PC-9 (cell line): ENCODE data around the gene TARDBP. TPM values are rescaled to one million over a fixed set of nuclear protein-coding genes. Genes with fewer than 3 reads are reported as not detected.

ENCODE experiments used
- BruUV-seq: library from RNA; stranded (reverse); fragments of 400-500 nt; replicated peaks from 2 replicates; lab custom pipeline; 2021; lab: Mats Ljungman, UMichigan
- CTCF ChIA-PET: fragments of 300-600 bp; sonication (Branson Sonifier 250); formaldehyde crosslinking; loops from one replicate; lab custom pipeline; 2022; ENCODE audit warnings: antibody characterized with exemption; lab: Charles Lee
- POLR2A ChIA-PET: fragments of 300-600 bp; sonication (Branson Sonifier 250); formaldehyde crosslinking; loops from one replicate; lab custom pipeline; 2022; ENCODE audit warnings: antibody characterized with exemption; ENCODE audit not compliant: unreplicated experiment; lab: Charles Lee
- DNase-seq, 2 experiments: peaks; one replicate each; pipeline versions ENCODE4 v3.0.0 to v3.0.0-alpha.2; 2015 to 2022; ENCODE audit warnings: mixed read lengths in 1 of 2
- H2AFZ ChIP-seq: fragments of 200-600 bp; sonication (generic); 2 replicates; pipeline ENCODE4 v1.8.1; 2017; ENCODE audit warnings: antibody characterized with exemption
- H3F3A ChIP-seq: fragments of 200-600 bp; sonication (generic); 2 replicates; pipeline ENCODE4 v1.8.1; 2017; ENCODE audit warnings: antibody characterized with exemption, mild to moderate bottlenecking, low read depth; ENCODE audit not compliant: insufficient read depth
- H3K27ac ChIP-seq: fragments of 200-600 bp; sonication (generic); 2 replicates; pipeline ENCODE4 v1.6.1; 2016; ENCODE audit warnings: mixed run types
- H3K27me3 ChIP-seq: fragments of 200-600 bp; sonication (generic); 2 replicates; pipeline ENCODE4 v1.6.1; 2016; ENCODE audit warnings: low read depth, mixed run types; ENCODE audit not compliant: insufficient read depth
- H3K36me3 ChIP-seq: fragments of 200-600 bp; sonication (generic); 2 replicates; pipeline ENCODE4 v1.6.1; 2016; ENCODE audit warnings: low read depth, mixed run types
- H3K4me1 ChIP-seq: fragments of 200-600 bp; sonication (generic); replicated peaks from 2 replicates; pipeline ENCODE4 v1.6.1; 2016; ENCODE audit warnings: mixed run types; ENCODE audit not compliant: insufficient read depth
- H3K4me2 ChIP-seq: fragments of 200-600 bp; sonication (generic); 2 replicates; pipeline ENCODE4 v1.6.1; 2017; ENCODE audit warnings: mixed run types
- H3K4me3 ChIP-seq: fragments of 200-600 bp; sonication (generic); 2 replicates; pipeline ENCODE4 v1.6.1; 2016; ENCODE audit warnings: mixed run types
- H3K79me2 ChIP-seq: fragments of 200-600 bp; sonication (generic); 2 replicates; pipeline ENCODE4 v1.6.1; 2017; ENCODE audit warnings: low read depth, mixed run types
- H3K9me2 ChIP-seq: fragments of 200-600 bp; sonication (generic); 2 replicates; pipeline ENCODE4 v1.8.1; 2017; ENCODE audit warnings: mild to moderate bottlenecking; ENCODE audit not compliant: insufficient read depth
- H3K9me3 ChIP-seq: fragments of 200-600 bp; sonication (generic); 2 replicates; pipeline ENCODE4 v1.8.1; 2016; ENCODE audit warnings: low read depth; ENCODE audit not compliant: insufficient read depth
- H4K20me1 ChIP-seq: fragments of 200-600 bp; sonication (generic); 2 replicates; pipeline ENCODE4 v1.8.1; 2017; ENCODE audit not compliant: insufficient read depth
- EZH2 ChIP-seq: fragments of 200-600 bp; sonication (generic); IDR thresholded peaks from 2 replicates; pipeline ENCODE4 v1.8.0; 2017; ENCODE audit warnings: antibody characterized with exemption, low read depth
- intact Hi-C: fragments of 100-400 bp; cut with micrococcal nuclease; formaldehyde crosslinking; loops from one replicate; pipeline ENCODE4 v1.10.0; 2022; ENCODE audit not compliant: unreplicated experiment
- total RNA-seq: library from RNA; stranded (reverse); gene quantifications from 2 replicates; pipeline ENCODE4 v1.2.3, GENCODE V29; 2021
- TF ChIP-seq, protein P1 (sequence below): fragments of 200-600 bp; sonication (generic); conservative IDR thresholded peaks from 2 replicates; pipeline ENCODE4 v1.6.1; 2017; ENCODE audit warnings: mixed run types, antibody characterized with exemption, mild to moderate bottlenecking, moderate library complexity

The TARDBP gene
- total RNA-seq, 1 experiment from 2014 or later = 142 TPM

- Histone ChIP-seq H3F3A (no peaks in the 10 kb centered on the region), H3K79me2 (no peaks in the 10 kb centered on the region), H3K4me2 (no peak overlapping the region), H2AFZ (no peak overlapping the region), H3K27me3 (no peaks in the 10 kb centered on the region), H4K20me1 (no peaks in the 10 kb centered on the region), H3K4me3 (no peak overlapping the region), H3K4me1 (no peaks in the 10 kb centered on the region), H3K36me3 (no peaks in the 10 kb centered on the region), H3K9me2 (no peaks in the 10 kb centered on the region), H3K9me3 (no peaks in the 10 kb centered on the region), H3K27ac (no peak overlapping the region)
- ChIA-PET CTCF (interaction anchor here (0.7 kb wide), 1 partner anchor 128 kb away, joined by 16 read pairs; no protein-coding TSS in a partner anchor), POLR2A (no interaction called here)
- intact Hi-C loops = no loop called here
- TF ChIP-seq, protein P1, sequence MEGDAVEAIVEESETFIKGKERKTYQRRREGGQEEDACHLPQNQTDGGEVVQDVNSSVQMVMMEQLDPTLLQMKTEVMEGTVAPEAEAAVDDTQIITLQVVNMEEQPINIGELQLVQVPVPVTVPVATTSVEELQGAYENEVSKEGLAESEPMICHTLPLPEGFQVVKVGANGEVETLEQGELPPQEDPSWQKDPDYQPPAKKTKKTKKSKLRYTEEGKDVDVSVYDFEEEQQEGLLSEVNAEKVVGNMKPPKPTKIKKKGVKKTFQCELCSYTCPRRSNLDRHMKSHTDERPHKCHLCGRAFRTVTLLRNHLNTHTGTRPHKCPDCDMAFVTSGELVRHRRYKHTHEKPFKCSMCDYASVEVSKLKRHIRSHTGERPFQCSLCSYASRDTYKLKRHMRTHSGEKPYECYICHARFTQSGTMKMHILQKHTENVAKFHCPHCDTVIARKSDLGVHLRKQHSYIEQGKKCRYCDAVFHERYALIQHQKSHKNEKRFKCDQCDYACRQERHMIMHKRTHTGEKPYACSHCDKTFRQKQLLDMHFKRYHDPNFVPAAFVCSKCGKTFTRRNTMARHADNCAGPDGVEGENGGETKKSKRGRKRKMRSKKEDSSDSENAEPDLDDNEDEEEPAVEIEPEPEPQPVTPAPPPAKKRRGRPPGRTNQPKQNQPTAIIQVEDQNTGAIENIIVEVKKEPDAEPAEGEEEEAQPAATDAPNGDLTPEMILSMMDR = no peak
- TF ChIP-seq EZH2 = no peak
- no peak for DNase-seq
- BruUV-seq = no TSS peak
Measured at GRCh38 chr1:11042995-11043874, 30.8 kb downstream of the TARDBP start.

GRCh38 chr1:11044086-11044848 lies 31.8 kb downstream of the TARDBP start:
- CTCF ChIA-PET = no interaction called here
- TF ChIP-seq EZH2 = no peak
- TF ChIP-seq, protein P1 = no peak
- Histone ChIP-seq H3K9me3 (no peaks in the 10 kb centered on the region), H3K36me3 (no peaks in the 10 kb centered on the region), H2AFZ (no peak overlapping the region), H3K79me2 (no peaks in the 10 kb centered on the region), H3K27me3 (no peaks in the 10 kb centered on the region), H3K4me1 (no peaks in the 10 kb centered on the region), H4K20me1 (no peaks in the 10 kb centered on the region), H3K4me3 (no peak overlapping the region), H3F3A (no peaks in the 10 kb centered on the region), H3K4me2 (no peak overlapping the region), H3K9me2 (no peaks in the 10 kb centered on the region), H3K27ac (no peak overlapping the region)
- intact Hi-C loops = no loop called here
- DNase-seq = no peak
- POLR2A ChIA-PET = no interaction called here
- BruUV-seq = no TSS peak

- CTCF ChIA-PET = no interaction called here
- intact Hi-C loops = no loop called here
- Histone ChIP-seq H3K4me1 (no peaks in the 10 kb centered on the region), H4K20me1 (no peaks in the 10 kb centered on the region), H3K27ac (no peak overlapping the region), H3K27me3 (no peaks in the 10 kb centered on the region), H3K9me2 (no peaks in the 10 kb centered on the region), H2AFZ (no peak overlapping the region), H3K4me2 (no peak overlapping the region), H3K36me3 (no peaks in the 10 kb centered on the region), H3K79me2 (no peaks in the 10 kb centered on the region), H3K9me3 (no peaks in the 10 kb centered on the region), H3K4me3 (no peak overlapping the region), H3F3A (no peaks in the 10 kb centered on the region)
- DNase-seq = no peak
- no TSS peak for BruUV-seq
- TF ChIP-seq, protein P1 = no peak
- no peak for TF ChIP-seq EZH2
- POLR2A ChIA-PET = no interaction called here
Measured at GRCh38 chr1:11044849-11045427, 32.5 kb downstream of the TARDBP start.
